Brain microvascular endothelial cell (primary cell): ENCODE measurements around the gene PALLD.

Experiments
- DNase-seq: peaks from one replicate; pipeline ENCODE4 v3.0.0-alpha.2; 2020
- H3K27ac ChIP-seq: fragments of 250-450 bp; sonication (Bioruptor Pico); 2 replicates; pipeline ENCODE4 v1.5.1; 2020; ENCODE audit warnings: mild to moderate bottlenecking, moderate library complexity
- H3K27me3 ChIP-seq: fragments of 250-450 bp; sonication (Bioruptor Pico); replicated peaks from 2 replicates; pipeline ENCODE4 v1.5.1; 2020; ENCODE audit warnings: mild to moderate bottlenecking
- H3K36me3 ChIP-seq: fragments of 250-450 bp; sonication (Bioruptor Pico); replicated peaks from 2 replicates; pipeline ENCODE4 v1.5.1; 2020; ENCODE audit warnings: mild to moderate bottlenecking
- H3K4me3 ChIP-seq: 2 replicates; pipeline ENCODE4 v1.5.1; 2011; ENCODE audit warnings: low read depth, mild to moderate bottlenecking, control low read depth, low read length, moderate library complexity
- CTCF ChIP-seq: IDR thresholded peaks from 2 replicates; pipeline ENCODE4 v1.5.1; 2011; ENCODE audit warnings: low read depth, mild to moderate bottlenecking, moderate library complexity, low read length, control low read depth, inconsistent platforms; ENCODE audit errors: missing control alignments
- in situ Hi-C: cut with HindIII; loops from 2 replicates; pipeline ENCODE4 v1.10.0; 2017; ENCODE audit warnings: low sequenced_read_pairs, low pct_ligation_motif_present

Gene PALLD

GRCh38 chr4:168483811-168484210 lies 13.0 kb upstream of the PALLD start:
- peak overlapping the region; percentile 48 for H3K27ac ChIP-seq
- H3K27me3 ChIP-seq = no peaks in the 10 kb centered on the region
- H3K4me3 ChIP-seq = no peak overlapping the region
- H3K36me3 ChIP-seq = no peaks in the 10 kb centered on the region
- DNase-seq = no peak
- no peak for TF ChIP-seq CTCF
- in situ Hi-C loops = no loop called here

- peak; percentile 36 for DNase-seq
- no peak for TF ChIP-seq CTCF
- in situ Hi-C loops = no loop called here
Measured at GRCh38 chr4:168484626-168485025, 12.2 kb upstream of the PALLD start.

GRCh38 chr4:168485156-168485910 lies 11.5 kb upstream of the PALLD start:
- in situ Hi-C loops = no loop called here
- DNase-seq = no peak
- peak overlapping the region; percentile 48 for H3K27ac ChIP-seq
- H3K4me3 ChIP-seq = no peak overlapping the region
- no peaks in the 10 kb centered on the region for H3K27me3 ChIP-seq
- H3K36me3 ChIP-seq = no peaks in the 10 kb centered on the region
- TF ChIP-seq CTCF = no peak

More at GRCh38 chr4:168484626-168485025, 12.2 kb upstream of the PALLD start:
- Histone ChIP-seq H3K27me3 (no peaks in the 10 kb centered on the region), H3K27ac (peak overlapping the region; percentile 48), H3K4me3 (no peak overlapping the region), H3K36me3 (no peaks in the 10 kb centered on the region)

GRCh38 chr4:168486912-168487281 lies 10.0 kb upstream of the PALLD start:
- H3K4me3 ChIP-seq = no peak overlapping the region
- DNase-seq = peak; percentile 69
- H3K27ac ChIP-seq = peak overlapping the region; percentile 51

GRCh38 chr4:168487282-168488035 lies 9.4 kb upstream of the PALLD start:
- no peak for TF ChIP-seq CTCF
- H3K27ac ChIP-seq = peak overlapping the region; percentile 51
- in situ Hi-C loops = no loop called here

More at GRCh38 chr4:168486912-168487281, 10.0 kb upstream of the PALLD start:
- Histone ChIP-seq H3K27me3 (no peaks in the 10 kb centered on the region), H3K36me3 (no peaks in the 10 kb centered on the region)
- TF ChIP-seq CTCF = no peak
- in situ Hi-C loops = no loop called here

More at GRCh38 chr4:168487282-168488035, 9.4 kb upstream of the PALLD start:
- H3K36me3 ChIP-seq = no peaks in the 10 kb centered on the region
- no peak for DNase-seq
- H3K4me3 ChIP-seq = no peak overlapping the region
- no peaks in the 10 kb centered on the region for H3K27me3 ChIP-seq
